GM15510 (cell line): Measurements from ENCODE around the gene COQ4.
A peak's percentile ranks its signal among the peaks of the same experiment; 100 is the strongest.

ENCODE experiments used
- POLR2A ChIP-seq: IDR thresholded peaks from 3 replicates; pipeline ENCODE4 v1.6.1; 2011; ENCODE audit warnings: borderline replicate concordance; ENCODE audit not compliant: insufficient read length; ENCODE audit errors: extremely low read depth

The COQ4 gene

DNA sequence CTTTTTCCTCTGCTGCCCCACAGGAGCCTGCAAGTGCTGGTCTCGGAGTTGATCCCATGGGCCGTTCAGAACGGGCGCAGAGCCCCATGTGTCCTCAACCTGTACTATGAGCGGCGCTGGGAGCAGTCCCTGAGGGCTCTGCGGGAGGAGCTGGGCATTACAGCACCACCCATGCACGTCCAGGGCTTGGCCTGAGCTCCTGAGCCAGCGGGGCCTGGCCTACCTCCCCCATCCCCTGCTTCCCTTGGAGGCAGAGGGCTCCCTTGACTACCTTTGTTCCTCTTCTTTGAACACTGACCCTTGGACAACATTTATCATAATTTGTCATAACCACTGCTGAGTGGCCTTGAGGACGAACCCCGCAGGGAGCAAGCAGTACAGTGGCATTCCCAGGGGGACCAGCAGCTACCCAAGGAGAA, 10.8 kb downstream of the COQ4 start:
- no peak for TF ChIP-seq POLR2A

DNA sequence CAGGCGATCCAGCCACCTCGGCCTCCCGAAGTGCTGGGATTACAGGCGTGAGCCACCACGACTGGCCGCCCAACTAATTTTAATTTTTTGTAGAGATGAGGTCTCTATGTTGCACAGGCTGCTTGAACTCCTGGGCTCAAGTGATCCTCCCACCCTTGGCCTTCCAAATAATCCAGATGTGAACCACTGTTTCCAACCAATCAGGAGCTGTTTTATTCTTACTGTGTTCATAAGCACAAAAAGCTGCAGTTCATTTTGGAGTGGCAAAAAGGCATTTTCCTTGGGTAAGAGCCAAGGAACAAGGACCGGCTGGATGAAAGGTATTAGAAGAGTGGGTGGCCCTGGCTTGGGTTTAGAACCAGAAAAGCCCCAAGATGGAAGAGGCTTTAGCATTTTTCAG, 12.5 kb downstream of the COQ4 start:
- TF ChIP-seq POLR2A = no peak

DNA sequence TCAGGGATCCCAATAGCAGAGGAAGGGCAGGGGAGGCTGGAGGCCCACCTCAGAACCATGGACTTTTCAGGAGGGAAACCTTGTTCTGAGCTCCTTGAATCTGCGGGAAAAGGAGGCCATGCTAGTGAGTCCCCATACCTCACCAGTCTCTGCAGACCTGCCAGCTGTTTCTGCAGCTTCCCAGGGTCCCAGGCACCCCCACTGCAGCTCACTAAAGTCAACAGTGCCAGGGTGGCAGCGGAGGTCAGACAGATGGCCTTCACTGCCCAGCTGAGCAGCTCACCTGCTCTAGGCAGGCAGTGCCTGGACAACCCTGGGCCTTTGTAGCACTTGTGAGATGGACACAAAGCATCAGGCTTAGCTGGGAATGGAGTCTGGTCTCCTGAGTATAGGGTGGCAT, 13.3 kb downstream of the COQ4 start:
- no peak for TF ChIP-seq POLR2A

DNA sequence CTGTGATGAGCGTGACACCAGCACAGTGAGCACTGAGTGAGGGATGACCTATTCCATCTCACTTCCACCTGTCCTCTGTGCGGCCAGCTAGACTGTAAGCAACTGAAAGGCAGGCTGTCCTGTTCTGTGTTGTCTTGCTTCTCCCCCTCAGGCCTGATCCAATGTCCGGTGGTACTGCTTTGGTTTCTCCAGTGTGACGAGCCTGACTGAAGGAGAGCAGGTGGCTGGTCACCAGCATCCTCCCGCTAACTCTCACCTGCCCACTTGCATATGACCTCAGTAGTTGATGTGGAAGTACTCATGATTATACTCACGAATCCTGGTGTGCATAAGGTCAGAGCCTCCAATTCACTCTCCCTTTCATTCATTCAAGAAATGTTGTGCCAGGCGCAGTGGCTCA, 15.3 kb downstream of the COQ4 start:
- no peak for TF ChIP-seq POLR2A

DNA sequence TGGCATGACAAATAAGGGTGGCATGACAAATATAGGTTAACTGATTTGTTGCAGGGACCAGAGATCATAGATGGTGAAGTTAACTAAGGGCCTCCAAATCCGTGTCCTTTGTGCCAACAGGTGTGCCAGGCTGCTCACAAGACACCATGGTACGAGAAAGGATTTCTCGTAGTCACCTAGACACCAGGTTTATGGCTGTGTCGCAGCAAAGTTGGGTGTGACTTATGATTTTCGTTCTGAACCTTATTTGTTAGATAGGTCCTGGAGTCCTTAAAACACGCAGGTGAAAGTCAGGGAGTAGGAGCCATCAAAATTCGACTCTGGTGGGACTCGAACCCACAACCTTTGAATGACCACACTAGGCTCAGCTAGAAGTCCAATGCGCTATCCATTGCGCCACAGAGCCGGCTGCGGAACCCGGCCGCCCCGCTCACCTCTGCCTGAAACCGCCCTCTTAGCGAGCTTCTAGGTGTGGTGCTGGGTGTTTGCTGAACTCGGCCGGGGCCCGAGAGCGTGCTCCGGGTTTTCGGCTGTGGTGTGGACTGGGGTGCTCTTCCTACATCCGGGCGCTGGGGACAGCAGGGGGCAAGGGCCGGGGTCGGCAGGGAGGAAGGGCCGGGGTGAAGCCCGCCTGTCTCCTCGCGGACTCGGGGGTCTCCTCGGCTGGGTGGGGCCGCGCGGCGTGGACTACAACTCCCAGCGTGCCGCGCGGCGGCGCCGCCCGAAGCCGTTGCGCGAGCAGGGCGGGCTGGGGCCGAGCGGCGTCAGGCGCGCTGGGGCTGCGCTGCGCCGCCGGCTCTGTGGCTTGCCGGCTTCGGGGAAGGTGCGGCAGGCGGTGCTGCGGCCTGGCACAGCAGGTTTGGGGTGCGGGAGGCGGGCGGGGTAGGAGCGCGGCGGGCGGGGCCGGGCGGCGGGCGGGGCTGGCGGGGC, 17.4 kb downstream of the COQ4 start, which contains the start of gene SLC27A4:
TSS of gene SLC27A4 (plus strand) at position 767 of the 930 bp plus-strand sequence. CDS start 2,606 bp downstream, outside the sequence.
- peak; percentile 56 for TF ChIP-seq POLR2A

DNA sequence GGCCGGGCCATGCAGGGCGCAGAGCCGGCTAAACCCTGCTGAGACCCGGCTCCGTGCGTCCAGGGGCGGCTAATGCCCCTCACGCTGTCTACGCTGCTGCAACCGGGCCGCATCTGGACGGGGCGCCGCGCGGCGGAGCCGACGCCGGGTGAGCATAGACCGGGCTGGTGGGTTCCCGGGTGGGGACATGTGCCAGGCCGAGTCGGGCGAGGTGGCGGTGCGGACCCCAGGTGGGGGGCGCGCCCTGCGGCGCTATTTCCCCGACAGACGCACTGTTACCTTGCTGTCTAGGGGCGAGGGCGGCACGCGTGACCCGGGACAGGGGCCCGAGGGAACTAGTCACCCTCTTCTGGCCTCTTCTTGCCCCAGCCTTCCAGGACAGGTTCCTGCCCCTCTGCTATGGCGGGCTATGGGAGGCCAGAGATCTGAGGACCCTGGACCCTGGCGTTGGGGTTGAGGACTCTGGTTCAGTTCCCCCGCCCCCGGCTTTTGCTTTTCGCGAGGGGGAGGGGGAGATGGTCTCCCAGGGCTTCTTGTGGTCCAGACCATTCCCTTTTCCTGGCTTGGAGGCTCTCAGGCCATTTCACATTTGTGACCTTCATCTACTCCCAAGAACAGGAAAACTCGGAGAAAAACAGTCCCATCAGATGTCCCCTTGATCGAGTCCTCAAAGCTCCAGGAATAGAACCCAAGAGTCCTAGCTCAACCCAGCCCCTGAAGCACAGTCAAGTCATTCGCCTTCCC, 18.2 kb downstream of the COQ4 start:
- TF ChIP-seq POLR2A = no peak

DNA sequence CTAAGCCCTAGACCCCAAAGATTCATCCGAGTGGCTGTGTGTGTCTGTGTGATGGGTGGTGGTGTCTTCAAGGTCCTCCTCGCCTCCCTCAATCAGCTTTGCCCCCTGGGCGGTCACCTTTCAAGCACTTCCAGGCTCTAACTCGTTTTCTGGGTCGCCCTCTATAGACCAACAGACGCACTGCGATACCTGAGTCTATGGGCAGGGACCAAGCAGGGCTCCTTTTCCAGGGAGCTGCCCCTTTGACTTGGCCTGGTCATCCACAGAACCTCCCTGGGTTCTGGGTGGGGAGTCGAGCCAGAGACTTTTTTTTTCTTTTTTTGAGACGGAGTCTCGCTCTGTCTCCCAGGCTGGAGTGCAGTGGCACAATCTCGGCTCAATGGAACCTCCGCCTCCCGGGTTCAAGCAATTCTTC, 18.8 kb downstream of the COQ4 start:
- TF ChIP-seq POLR2A = no peak

DNA sequence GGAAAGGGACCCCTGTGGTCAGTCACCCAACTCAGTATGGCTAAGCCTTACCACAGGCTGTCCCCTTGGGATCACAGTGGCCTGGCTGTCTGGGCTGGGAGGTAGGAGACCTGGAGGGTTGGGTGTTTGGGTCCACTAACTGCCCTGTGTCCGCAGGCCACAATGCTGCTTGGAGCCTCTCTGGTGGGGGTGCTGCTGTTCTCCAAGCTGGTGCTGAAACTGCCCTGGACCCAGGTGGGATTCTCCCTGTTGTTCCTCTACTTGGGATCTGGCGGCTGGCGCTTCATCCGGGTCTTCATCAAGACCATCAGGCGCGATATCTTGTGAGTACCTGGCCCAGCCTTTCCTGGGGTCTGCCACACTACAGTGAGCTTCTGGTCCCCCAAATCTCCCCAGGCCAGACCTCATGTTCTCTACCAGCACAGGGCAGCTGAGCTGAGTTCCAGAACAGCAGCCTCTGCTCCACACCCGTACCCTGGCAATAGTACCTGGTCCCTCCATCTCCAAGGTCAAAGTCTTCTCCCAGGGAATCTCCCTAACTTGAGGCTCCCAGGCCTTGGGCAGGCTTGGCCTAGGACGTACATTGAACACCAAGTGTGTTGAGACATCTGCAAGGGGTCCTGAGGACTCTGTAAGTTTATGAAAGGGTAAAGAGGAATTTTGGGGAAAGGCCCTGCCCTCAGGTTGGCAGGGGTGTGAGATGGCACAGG, 20.5 kb downstream of the COQ4 start:
- TF ChIP-seq POLR2A = no peak

DNA sequence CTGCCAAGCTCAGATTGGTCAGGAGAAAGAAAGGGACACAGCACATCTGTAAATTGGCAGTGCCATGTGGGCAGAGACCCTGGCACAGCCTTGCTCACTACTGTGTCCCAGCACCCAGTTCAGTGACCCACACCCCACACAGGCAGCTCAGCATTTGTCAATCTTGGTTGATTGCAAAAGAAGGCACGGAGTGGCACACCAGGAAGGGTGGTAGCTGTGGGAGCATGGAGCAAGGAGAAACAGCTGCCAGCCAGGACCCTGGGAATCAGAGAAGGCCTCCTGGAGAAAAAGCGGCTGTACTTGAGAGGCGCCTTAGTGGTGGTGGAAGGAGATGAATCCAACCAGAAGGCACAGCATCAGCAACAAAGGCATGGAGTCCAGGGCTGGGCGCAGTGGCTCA, 21.2 kb downstream of the COQ4 start:
- TF ChIP-seq POLR2A = no peak

DNA sequence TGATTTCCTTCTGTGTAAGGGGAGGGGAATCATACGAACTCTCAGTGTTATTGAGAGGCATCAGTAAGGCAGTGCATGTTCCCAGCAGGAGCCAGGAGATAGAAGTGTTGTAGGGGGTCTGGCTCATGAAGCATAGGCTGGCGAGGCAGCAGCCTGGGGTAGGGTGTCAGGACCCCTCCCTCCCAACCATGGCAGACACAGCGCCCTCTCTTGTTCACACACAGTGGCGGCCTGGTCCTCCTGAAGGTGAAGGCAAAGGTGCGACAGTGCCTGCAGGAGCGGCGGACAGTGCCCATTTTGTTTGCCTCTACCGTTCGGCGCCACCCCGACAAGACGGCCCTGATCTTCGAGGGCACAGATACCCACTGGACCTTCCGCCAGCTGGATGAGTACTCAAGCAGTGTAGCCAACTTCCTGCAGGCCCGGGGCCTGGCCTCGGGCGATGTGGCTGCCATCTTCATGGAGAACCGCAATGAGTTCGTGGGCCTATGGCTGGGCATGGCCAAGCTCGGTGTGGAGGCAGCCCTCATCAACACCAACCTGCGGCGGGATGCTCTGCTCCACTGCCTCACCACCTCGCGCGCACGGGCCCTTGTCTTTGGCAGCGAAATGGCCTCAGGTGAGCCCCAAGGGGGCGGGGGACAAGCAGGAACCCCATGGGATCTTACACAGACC, 22.4 kb downstream of the COQ4 start:
- no peak for TF ChIP-seq POLR2A

DNA sequence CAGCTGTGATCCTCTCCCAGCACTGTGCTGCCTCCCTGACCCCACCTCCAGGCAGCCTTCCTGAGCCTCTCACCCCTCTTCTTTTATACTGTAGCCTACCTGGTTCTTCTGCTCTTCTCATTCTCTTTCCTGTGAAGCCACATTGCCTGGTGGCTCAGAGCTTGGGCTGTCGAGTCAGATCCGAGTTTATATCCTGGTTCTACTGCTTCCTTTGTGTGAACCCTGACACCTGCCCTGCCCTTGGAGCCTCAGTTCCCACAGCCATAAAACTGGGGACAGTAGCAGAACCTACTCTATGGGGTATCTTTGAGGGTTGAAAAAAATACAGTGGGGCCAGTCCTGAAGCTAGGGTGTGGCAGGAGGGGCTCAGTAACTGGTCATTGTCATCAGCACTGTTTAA, 26.5 kb downstream of the COQ4 start:
- TF ChIP-seq POLR2A = no peak

DNA sequence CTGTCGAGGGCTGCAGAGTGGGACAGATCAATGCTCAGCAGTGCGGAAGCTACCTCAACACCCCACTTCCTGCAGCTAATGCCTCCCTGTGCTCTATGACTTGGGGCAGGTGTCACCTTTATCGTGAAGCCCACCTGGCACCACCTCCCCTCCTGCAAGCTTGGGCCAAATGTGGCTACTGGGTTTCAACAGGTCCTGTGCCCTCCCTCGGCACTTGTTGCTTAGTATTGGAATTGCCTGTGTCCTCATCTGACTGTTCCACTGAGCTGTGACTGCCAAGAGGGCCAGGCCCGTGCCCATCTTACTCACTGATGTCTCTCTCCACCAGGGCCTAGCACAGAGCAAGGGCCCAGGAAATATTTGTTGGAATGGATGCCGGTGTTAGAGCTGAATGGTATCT, 27.1 kb downstream of the COQ4 start:
- TF ChIP-seq POLR2A = no peak

DNA sequence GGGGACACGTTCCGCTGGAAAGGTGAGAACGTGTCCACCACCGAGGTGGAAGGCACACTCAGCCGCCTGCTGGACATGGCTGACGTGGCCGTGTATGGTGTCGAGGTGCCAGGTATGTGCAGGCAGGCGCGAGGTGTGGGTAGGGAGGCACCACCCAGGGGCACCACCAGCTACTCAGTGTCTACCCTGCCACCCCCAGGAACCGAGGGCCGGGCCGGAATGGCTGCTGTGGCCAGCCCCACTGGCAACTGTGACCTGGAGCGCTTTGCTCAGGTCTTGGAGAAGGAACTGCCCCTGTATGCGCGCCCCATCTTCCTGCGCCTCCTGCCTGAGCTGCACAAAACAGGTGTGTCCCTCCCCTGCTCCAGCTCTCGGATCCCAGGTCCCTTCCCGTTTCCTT, 32.8 kb downstream of the COQ4 start:
- no peak for TF ChIP-seq POLR2A

DNA sequence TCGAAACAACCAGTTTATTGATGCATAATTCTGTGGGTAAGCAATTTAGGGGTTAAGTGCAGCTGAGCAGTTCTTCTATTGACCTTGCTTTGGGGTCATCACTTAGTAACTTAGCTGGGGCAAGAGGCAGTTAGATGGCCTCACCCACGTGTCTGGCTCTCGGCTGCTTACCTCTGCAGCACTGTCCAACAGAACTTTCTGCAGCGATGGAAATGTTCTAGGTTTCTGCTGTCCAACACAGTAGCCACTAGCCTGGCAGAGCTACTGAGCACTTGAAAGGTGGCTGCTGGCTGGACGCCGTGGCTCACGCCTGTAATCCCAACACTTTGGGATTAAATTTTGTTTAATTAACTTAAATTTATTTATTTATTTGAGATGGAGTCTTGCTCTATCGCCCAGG, 35.5 kb downstream of the COQ4 start:
- TF ChIP-seq POLR2A = no peak
